ENCODE data around the gene EXOC1.

The EXOC1 gene

DNA sequence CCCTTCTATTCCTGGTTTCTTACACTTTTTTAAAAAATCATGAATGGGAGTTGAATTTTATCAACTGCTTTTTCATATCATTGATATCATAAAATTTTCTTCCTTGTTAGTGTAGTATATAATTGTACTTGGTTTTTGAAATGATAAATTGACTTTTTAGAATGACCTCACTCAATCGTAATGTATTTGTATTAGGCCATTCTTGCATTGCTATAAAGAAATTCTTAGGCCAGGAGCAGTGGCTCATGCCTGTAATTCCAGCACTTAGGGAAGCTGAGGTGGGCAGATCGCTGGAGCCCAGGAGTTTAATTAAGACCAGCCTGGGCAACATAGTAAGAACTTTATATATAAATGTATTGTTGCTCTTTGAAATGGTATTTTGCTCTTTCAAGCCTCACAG is 6.3 kb downstream of the EXOC1 start:
- no peak for DNase-seq

GRCh38 chr4:55864577-55865223 is 11.3 kb downstream of the EXOC1 start:
- DNase-seq, result no peak

DNA sequence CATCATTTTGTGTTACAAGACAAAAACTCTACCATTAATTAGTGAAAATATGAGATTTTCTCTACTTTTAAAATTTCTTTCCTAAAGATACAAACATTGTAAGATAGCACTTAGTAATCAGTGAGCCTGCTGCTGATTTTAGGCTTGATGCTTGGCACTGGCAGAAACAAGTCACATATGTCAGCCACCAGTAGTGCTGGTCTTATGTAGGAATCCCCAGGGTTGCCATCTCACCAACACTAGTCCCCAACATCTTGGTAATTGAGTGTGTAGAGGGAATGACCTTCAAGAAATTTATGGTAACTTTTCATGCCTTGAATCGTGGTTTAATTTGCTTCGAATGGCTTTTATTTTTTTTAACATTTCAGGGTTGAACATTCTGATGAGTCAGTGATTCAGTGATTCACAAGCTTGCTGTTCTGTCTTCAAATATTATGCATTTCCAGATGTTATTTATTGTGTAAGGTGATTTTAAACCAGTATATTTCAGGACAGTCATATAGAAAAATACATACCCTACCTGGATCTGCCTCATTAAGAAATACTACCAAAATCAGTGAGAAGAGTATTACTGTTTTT is 11.9 kb downstream of the EXOC1 start:
- DNase-seq, result no peak

DNA sequence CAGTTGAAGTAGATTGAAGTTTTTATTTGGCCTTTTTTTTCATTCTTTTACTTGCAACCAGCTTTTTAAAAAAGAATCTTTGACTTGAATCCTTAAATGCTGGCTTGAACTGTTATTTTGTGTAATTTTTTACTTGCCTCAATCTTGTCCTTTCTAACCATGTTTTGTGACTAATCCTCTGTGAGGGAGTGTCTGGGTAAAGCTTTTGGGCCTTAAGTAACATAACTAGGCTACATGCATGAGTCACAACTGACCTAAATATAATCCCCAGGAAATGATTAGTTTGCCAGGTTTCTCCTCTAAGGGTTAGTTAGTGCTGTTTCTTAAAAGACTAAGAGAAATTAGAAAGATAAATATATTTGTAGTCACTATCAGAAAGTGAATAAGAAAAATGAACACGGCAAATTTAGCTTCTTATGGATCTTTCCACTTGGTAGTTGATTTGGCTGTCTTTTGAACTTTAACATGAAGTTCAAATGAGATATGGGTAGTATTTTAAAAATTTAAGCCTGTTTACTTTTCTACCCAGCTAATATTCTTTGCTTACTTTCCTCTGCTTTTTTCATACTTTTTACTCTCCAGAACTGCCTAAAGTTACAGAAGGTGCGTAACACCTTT is 13.0 kb downstream of the EXOC1 start:
- DNase-seq, result no peak

DNA sequence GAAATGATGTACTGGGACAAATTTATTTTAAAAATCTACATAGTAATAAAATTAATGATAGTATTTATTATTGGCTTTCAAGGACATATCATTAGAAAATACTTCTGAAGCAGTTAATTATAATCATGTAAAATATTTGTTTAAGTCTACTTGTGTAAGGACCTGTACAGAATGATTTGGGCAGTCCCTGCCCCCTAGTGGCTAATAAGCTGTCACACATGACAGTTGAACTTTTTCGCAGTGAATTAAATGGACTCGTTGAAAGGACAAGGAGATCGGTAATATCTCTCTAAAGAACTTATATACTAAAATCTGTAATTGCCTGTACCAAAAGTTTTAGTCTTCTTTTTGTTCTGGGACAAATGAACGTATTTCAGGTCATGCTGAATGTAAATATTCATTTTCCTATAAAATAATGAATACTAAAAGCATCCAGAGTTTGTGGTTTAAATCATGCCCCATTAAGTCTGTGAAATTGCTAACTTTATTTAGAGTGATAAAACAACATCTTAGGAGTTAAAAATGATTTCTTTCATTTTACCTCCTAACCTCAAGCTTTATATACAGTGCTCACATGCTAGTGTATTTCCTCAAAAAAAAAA is 13.6 kb downstream of the EXOC1 start:
- DNase-seq, result peak in 1 of 2 experiments; percentile 18

GRCh38 chr4:55868581-55869090 is 15.2 kb downstream of the EXOC1 start:
- no peak for DNase-seq

GRCh38 chr4:55871299-55871800 is 17.9 kb downstream of the EXOC1 start:
- DNase-seq, result no peak

DNA sequence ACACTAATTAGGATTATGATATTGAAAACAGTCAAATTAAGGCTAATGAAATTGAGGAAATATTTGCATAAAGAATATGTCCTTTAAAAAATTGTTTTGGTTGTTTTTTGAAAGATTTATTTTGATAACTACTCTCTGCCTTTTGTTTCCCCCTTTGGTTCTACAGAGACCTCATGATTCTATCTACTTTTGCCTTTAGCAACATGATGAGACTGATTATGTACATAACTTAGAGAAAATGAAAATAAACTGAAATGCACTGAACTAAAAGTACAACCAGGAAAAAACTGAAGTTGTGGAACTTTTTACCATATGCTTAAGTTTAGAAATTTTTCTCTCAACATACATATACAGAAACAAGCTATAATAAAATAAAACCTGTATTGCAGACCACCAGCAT is 21.4 kb downstream of the EXOC1 start:
- DNase-seq, result no peak

GRCh38 chr4:55876387-55876786 is 22.9 kb downstream of the EXOC1 start:
- DNase-seq, result no peak

- DNase-seq, result no peak
Measured at GRCh38 chr4:55879224-55879623, 25.8 kb downstream of the EXOC1 start.

DNA sequence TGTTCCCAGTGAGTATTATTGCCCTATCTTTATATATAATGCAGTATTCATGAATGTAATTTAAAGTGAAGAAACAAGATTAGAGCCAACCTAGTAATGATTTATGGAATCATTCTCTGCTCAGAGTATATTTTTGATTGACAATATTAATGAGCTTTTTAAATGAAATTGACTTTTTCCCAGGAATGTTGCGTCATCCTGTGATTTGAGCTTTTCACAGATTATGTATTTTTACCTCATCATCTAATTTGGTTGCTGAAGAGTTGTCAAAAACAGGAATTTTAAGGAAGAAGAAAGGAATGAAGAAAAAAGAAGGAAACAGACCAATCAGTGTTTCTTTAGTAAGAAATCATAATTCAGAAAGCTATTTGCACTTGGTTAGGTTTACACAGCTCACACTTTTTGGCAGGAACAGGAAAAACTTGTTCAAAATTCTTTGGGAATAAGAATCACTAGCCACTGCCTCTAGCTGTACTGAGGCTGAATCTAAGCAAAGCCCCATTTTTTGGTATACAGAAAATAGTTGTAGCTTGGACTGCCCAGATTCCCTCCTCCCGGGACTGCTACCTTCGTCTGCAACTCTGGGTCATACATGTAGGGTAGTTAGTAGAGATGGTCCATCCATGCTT is 27.3 kb downstream of the EXOC1 start:
- no peak for DNase-seq

DNA sequence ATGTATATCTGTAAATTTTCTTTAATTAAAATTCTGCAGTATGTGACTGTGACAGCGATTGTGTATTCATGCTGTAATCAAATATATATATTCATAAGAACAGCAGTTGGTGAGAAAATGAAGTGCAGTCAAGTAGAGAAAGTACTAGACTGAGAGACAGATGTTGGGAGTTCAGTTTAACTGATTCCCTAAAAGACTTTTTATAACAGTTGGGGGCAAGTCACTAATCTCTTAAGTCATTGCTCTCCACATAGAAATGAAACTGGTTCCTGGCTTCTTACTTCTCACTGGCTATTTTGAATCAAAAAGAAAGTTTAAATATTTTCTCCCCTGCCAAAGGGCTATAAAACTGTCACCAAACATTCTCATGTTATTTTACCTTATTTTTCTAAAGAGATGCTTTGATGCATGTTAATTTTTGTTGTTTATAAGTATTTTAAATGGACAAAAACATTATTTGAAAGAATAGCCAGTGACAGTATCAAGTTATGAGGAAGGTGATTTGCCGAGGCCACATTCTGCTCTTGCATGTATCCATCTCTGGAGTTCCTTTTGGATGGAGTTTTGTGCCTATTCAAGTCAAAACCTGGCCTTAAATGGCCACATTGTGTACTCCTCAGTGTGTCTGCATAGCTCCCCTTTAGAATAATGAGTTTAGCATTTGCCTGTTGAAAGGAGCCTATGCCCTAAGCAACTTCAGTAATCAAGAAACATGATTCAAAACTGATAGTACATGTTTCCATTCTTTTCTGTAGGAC is 30.8 kb downstream of the EXOC1 start:
- DNase-seq, result no peak

DNA sequence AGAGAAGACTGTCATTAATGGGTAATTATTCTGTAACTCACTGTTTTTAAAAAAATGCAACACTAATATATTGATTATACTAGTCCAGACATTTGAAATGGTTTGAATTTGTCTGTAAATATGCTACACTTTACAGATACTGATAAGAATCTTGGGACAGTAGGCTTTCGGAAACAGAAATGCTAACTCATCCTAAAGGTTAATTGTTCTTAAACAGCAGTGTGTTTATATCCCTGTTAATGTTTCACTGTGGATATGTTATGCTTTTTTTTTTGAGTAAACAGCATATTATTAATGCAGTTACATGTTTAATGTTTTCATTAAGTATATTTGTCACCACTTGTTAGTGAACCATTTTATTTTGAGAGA is 31.4 kb downstream of the EXOC1 start:
- DNase-seq, result no peak

- DNase-seq, result no peak
Measured at GRCh38 chr4:55887594-55887993, 34.1 kb downstream of the EXOC1 start.

- no peak for DNase-seq
Measured at GRCh38 chr4:55892156-55892555, 38.7 kb downstream of the EXOC1 start.

- no peak for DNase-seq
Measured at GRCh38 chr4:55896622-55897021, 43.2 kb downstream of the EXOC1 start.

DNA sequence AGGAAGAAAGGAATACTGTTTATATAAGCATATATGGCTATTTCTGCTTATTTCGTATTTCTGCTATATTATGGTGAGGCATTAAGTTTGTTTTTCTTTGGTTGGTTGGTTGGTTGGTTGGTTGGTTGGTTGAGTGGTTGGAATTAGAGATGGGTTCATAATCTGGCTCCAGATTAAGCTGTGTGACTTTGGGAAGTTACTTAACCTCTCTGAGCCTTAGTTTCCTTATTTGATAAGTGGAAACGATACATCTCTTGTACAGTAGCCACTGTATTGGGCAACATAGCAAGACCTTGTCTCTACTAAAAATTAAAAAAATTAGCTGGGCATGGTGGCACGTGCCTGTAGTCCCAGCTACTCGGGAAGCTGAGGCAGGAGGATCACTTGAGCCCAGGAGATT is 49.2 kb downstream of the EXOC1 start:
- DNase-seq, result no peak

GRCh38 chr4:55903577-55903976 is 50.1 kb downstream of the EXOC1 start:
- DNase-seq, result no peak

DNA sequence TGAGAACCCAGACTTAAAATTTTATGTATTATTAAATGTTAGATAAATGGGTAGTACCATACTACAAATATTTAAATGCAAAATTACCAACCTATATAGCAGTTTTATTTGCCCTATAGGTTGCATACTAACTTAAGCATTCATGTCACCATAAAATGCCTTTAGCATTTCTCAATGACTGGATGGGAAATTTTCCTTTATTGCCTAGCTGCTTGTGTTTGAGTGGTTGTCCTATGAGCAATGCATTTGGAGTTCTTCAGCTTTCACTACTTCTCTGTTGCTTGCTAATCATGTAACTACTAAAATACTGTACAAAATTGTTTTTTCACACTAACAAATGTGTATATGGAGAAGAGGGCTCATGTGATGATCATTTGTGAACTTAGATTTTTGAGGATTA is 51.1 kb downstream of the EXOC1 start:
- no peak for DNase-seq

- no peak for DNase-seq
Measured at GRCh38 chr4:55906323-55906722, 52.9 kb downstream of the EXOC1 start.

GRCh38 chr4:55906989-55907388 is 53.5 kb downstream of the EXOC1 start:
- DNase-seq, result peak in 1 of 2 experiments; percentile 6

DNA sequence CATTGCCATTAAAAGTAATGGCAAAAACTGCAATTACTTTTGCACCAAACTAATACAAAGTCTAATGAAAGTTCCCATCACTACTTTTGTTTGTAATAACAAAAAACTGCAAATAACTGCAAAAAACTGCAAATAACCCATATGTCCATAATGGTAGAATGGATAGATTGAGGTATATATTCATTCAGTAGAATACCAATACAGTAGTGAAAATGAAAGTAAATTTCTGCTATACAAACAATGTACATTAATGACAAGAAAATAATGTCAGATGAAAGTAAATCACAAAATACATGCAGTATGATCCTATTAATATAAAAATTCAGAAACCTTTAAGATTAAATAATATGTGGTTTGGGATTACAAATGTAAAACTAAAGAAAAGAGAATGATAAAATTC is 54.0 kb downstream of the EXOC1 start:
- no peak for DNase-seq

GRCh38 chr4:55910140-55910539 is 56.7 kb downstream of the EXOC1 start:
- no peak for DNase-seq

Measured in stimulated activated CD4-positive, alpha-beta T cell treated with anti-CD3 and anti-CD28 coated beads, Interleukin-4, amount 100 ng/mL, for 4 hours (primary cell).